Fibroblast of skin of left quadriceps (primary cell): Measurements from ENCODE around the gene DGKH.
A peak's percentile ranks its signal among the peaks of the same experiment; 100 is the strongest.
"Not testable (repeated sequence)": the region's sequence is repeated elsewhere in the genome, so short reads cannot be mapped to it uniquely, and the experiment has no call there.

Experiments
- DNase-seq, 2 experiments: peaks; one replicate each; pipeline ENCODE4 v3.0.0-alpha.2; 2013; ENCODE audit warnings: low read depth in 2 of 2

The DGKH gene

DNA sequence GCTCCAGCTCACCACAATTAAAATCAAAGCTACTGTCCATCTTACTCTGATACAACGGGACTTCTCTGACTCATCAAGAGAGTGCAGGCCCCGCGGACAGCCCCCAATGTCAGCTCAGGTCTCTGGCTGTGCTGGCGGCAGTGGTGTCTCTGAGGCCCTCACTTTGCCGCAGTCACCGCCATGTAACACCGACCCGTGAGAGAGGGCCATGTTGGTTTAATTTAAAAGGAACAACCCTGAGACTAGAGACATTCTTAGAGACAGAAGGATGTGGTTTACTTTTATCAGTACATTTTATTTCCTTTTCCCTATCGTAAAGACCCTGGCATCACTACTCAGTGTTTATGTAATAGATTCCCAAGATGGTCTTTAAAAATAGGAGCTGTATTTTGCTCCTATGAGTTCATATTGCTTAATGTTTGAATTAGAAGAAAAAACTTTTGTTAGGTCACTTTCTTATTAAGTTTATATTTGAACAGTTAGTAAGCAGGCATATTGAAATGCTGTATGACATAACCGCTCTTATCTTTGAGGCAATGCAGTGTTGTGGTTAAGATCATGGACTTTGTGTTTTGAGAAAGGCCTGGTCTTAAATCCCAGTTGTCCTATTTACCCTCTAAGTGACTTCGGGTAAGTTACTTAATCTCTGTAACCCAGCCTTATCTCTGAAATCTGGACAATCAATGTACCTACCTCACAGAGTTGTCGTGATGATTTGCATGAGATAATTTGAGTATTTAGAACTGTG, 23.4 kb downstream of the DGKH start:
- no peak for DNase-seq

DNA sequence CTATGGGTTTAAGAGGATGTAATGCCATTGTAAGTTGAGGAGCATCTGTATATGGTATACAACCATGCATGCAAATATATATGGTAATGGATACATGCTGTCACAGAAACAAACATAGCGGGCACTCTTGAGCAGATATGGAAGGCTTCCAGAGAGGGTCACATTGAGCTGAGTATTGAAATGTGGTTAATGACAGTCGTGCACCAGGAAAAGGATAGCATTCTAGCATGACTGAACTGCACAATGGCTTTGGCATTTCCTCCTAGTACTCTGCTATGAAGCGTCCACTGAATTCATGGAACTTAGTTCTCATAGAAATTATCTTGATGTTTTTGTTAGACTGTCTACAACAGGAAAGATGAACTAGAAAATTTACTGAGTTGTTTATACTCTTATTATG, 25.2 kb downstream of the DGKH start:
- no peak for DNase-seq

DNA sequence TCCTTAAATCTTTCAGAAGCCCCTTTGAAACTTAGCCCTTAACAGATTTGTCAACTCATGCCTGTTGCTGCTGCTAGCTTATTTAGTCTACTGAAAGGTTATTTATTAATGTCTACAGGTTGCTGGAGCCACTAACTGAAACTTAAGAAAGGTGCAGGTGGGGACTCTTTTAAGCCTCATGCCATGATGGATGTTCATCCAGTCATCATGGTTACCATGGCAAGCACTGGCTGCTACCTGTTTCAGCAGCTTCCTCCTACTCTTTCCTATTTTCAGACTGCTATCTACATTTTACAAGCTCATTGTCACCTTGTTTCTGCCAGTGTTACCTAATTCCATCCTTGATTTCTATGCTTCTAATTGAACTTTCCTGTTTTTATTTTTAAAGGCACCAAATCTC, 27.1 kb downstream of the DGKH start:
- DNase-seq = no peak

DNA sequence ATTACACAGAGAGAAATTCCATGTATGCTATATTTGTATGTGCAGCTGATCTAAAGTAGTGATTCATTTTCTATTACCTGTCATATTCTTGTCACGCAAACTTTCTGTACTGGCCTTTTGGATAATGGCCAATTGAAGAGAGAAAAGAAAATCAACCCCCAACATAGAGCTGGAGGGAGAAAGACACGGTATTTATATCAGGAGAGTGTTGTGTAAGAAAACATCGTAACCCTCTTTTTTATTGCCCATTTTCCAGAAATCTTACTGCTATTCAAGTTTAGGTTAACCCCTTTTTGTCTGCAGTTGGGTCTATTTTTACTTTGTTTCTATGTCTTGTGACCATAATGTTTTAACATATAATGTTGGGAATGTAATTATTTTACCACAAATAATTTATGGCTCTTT, 27.9 kb downstream of the DGKH start:
- DNase-seq = peak; percentile 69 to 73

GRCh38 chr13:42078128-42078808, 29.8 kb downstream of the DGKH start:
- peak; percentile 28 to 34 for DNase-seq

DNA sequence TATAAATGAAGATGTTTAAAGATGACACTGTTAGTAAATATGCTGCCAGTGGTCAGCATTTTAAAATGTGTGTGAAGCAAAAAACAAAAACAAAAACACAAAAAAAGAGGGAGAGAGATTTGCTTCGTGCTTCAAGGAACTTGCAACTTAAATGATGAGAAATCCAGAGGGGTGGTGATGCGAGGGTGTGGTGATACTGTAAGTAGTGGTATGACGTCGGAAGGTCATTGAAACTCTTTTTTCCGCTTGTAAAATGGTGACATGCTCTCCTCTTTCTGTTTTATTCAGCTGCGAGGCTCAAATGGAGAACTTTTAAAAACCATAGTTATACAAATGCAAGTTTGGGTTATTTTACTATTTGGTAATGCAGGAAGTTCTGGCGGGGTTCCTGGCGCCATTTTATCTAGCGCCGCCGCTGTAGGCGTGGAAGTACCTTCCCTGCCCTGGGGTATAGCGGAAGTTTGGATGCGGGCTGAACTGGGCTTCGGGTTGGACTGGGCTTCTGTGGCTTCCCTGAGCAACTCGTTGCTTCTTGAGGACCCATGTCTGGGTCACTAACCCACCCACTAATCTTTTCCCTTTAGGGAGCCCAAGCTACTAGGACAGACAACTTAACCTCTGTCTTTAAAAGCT, 34.8 kb downstream of the DGKH start:
- no peak for DNase-seq

DNA sequence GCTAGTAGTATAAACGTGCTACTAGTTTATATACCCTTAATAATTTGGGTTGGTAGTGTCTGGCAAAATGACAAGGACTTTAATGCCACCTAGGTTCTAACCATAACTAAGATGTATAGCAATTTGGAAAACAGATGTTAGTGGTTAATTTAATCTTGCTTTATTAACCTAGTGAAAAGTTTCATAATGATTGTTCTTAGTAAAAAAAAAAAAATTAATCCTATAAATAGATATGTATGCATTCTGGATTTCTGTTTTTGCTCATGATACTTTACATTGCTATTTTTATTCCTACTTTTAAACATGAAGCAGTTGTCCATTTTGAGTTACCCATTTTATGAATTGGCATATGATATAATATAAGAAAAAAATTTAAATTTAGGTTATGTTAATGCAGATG, 36.3 kb downstream of the DGKH start:
- no peak for DNase-seq

DNA sequence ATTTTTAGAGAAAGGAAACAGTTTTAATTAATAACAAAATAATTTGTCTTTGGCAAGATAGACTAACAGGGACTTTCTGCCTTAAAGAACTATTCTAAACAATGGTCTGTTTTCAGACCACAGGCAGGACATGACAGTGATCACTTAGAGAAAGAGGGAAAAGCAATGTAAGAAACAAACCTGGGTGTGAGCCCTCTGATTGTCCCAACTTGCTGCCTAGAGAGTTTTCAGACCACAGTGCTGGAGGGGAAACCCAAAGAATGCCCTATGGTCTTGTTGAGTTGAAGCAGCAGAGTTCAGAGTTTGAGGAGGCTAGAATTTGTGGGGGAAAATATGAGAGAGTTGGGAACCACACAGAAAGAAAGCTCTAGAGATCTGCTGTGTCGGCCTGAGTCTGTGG, 38.1 kb downstream of the DGKH start:
- no peak for DNase-seq

- no peak for DNase-seq
Measured at GRCh38 chr13:42094516-42095040, 46.1 kb downstream of the DGKH start.

DNA sequence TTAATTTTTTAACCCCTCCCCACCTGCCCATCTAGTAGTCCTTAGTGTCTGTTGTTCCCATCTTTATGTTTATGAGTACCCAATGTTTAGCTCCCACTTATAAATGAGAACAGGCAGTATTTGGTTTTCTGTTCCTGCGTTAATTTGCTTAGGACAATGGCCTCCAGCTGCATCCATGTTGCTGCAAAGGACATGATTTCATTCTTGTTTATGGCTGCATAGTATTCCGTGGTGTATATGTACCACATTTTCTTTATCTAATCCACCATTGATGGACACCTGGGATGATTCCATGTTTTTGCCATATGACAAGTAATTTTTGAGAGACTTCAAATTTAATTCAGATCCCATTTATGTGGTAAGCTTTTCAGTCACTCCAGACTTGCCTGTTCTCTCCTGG, 47.8 kb downstream of the DGKH start:
- DNase-seq = not testable (repeated sequence)

- no peak for DNase-seq
Measured at GRCh38 chr13:42099962-42100675, 51.7 kb downstream of the DGKH start.

- DNase-seq = no peak
Measured at GRCh38 chr13:42100960-42101359, 52.5 kb downstream of the DGKH start.

DNA sequence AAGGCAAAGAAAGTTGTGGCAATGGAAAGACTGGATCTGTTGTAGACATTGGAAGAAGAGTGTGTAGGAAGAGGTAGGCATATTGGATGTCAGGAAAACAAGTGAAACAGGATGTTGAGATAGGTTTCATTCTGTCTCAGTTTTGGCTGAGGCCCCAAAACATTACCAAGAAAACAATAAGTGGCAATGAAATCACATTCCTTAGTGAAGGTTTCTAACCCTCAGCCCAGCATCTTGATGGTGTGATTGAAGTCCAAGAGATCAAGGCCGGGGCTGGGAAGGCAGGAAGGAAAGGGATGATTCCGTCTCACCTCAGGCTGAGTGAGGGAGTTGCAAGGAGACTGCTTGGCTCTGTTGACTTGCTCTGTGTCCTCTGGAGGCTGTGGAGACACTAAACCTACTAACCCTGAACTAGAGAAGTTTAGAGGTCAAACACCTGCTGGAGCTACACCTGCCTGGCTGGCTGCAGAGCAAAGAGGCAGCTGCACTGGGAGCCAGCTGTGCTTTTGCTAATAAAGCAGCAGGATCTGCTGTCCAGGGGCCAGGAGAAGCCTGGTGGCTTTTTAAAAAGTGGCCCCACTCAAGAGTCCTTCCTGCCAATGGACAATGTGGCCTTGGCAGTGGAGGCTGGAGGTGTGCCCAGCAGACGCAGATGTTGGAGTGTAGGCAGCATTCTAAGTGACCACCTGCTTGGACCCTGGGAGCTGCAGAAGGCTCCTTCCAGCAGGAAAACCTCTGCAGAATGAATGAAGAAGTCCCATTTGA, 53.6 kb downstream of the DGKH start:
- DNase-seq = no peak

DNA sequence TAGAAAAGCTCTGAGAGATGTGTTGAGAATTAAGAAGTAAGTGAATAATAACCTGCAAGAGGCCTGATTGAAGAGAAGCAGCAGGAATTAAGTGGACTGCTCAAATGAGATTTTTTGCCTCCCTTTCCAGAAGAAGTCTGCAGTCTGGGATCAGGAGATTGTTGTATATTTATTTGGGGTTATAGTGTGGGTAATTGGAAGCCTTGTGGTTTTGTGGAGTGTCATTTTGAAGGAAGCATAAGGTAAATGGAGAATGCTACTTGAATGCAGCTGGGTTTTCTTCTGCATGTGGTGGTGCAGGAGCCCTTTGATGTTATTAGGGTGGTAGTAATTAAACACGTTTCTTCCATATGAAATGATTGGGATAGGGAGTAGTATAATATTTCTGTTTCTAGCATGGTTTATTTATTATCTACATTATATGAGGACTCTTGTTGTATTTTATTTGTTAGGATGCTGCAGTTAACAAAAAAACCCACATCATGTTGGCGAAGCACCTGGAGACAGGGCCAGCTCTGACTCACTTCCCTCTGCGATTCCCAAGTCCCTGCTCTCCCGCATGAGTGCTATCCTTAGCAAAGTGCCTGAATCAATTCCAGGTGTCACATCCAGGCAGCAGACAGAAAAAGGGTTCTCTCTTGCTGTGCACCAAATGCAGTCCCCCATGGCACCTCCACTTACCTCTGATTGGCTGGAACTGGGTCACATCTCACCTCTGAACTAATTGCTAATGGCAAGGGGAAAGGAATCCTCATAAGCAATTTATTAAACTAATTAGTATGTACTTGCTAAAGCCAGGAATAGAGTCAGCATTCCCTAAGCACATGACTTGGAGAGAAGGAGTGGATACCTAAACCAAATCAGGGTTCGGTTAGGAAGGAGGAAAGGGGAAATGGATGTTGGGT, 54.8 kb downstream of the DGKH start:
- peak in 1 of 2 experiments; percentile 20 for DNase-seq

GRCh38 chr13:42106998-42107397, 58.5 kb downstream of the DGKH start:
- no peak for DNase-seq

GRCh38 chr13:42107421-42107820, 59.0 kb downstream of the DGKH start:
- no peak for DNase-seq

- DNase-seq = no peak
Measured at GRCh38 chr13:42108217-42108616, 59.8 kb downstream of the DGKH start.

DNA sequence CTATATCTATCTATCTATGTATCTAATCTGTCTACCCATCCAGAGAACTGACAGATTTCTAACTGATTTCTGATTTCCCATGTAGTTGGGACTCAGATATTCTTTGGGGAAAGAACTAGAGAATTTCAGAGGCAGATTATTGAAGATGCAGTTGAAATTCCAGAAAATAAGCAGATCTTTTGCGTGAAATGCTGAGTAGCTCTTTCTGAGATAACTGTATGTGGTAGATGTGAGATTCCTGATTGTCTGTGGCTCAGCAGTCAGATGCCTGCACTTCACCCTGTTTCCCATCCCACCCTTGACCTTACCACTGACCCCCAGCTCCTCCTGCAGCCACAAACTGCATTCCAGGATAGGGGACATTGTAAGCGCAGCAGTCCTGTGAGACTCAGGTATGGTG, 61.5 kb downstream of the DGKH start:
- DNase-seq = no peak

DNA sequence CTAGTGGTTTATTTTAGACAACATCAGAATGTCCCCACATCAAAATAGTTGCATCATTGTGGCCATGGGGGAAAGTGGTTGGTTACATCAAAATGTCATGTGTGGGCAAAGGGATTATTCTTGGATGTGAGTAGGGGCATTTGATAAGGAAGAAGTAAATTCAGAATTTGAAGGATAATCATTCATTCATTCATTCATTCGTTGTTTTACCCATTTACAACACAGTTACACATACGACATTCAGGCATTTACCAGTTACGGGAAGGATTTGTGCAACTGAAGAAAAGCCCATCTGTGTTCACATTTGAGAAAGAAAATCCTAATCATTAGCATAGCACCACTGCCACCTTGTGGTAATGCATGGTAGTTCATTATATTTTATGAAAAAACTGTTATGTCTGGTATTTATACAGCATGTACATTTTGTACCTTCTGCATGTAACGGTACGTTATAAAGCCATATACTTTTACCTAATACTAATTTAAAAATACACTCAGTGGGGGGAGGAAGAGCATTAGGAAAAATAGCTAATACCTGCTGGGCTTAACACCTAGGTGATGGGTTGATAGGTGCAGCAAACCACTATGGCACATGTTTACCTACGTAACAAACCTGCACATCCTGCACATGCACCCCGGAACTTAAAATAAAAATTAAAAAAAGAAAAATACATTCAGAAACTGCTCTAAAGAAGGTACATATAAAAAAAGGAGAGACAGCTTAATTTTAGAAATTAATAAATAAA, 62.1 kb downstream of the DGKH start:
- peak; percentile 70 to 73 for DNase-seq

DNA sequence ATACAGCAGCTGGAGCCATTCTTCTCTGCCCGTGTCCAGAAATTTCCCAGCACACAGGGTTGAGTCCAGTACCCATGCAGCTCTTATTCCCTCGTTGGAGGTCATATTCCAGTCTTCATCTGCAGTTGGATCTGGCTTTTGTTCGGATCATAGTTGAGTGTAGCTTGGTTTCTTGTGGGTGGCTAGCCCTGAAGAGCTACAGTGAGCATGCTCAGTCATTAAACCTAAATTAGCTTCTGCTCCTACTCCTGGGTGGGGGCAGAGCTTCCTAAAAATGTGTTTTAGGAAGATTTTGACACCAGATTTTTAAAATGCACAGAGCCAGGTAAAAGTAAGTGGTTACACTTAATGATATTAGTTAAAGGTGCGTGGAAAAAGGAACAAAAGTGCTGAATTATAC, 64.4 kb downstream of the DGKH start:
- DNase-seq = no peak
